ENCODE measurements around the gene CSGALNACT2. TPM values are rescaled to one million over a fixed set of nuclear protein-coding genes. Genes with fewer than 3 reads are reported as not detected.
"Not testable (repeated sequence)": the region's sequence is repeated elsewhere in the genome, so short reads cannot be mapped to it uniquely, and the experiment has no call there.

CSGALNACT2 gene
- total and polyA plus RNA-seq, 7 donors, result 3.2 to 37.1 (median 25.0) TPM

DNA sequence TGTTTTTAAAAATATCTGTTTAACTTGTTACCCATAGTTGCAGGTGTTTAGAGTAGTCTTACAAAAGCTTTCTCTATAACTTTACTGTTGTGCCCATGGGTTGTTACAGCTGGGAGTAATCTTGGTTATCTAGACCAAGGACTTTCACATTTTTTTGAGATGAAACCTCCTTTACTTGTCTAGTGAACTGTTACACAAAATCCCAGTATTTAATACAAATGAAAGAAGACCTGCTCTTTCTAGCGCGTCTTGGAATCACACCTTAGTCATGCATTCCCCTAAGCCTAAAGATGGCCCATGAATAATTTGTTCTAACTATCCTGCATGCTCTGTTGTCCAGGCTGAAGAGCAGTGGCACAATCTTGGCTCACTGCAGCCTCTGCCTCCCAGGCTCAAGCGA, 38.0 kb downstream of the CSGALNACT2 start:
- Histone ChIP-seq H3K4me3 (no peak overlapping the region), H3K36me3 (peaks cover 10 to 68% (median 18%) of the 10 kb centered on the region in 4 donors), H3K27me3 (no peaks in the 10 kb centered on the region), H3K27ac (no peak overlapping the region), H3K4me1 (peaks cover 0 to 20% (median 12%) of the 10 kb centered on the region in 4 donors), H3K9me3 (no peaks in the 10 kb centered on the region)
- TF ChIP-seq EP300 (IDR thresholded peaks at IDR 0.05) (no peak), POLR2AphosphoS5 (IDR thresholded peaks at IDR 0.05) (no peak), CTCF (IDR thresholded peaks at IDR 0.05) (no peak), POLR2A (IDR thresholded peaks at IDR 0.05) (no peak)
- intact Hi-C loops (cut with DNase I), result no loop called here
- DNase-seq, result no peak
- WGBS, 2 donors, result 72 to 92% methylated on average over 3 of the region's 3 CpGs

DNA sequence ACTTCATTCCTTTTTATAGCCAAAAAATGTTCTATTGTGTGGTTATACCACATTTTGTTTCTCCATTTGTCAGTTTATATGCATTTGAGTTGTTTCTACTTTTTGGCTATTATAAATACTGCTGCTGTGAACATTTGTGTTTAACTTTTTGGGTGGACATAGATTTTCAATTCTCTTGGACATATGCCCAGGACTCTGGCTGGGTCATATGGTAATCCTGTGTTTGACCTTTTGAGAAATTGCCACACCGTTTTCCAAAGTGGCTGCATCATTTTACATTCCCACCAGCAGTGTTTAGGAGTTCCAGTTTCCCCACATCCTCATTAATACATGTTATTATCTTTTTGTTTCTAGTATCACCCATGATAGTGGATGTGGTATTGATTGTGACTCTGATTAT, 39.4 kb downstream of the CSGALNACT2 start:
- intact Hi-C loops (cut with DNase I), result no loop called here
- H3K36me3 ChIP-seq, result peaks cover 11 to 73% (median 18%) of the 10 kb centered on the region in 4 donors
- no peaks in the 10 kb centered on the region for H3K27me3 ChIP-seq
- TF ChIP-seq POLR2A (IDR thresholded peaks at IDR 0.05) (no peak), CTCF (IDR thresholded peaks at IDR 0.05) (no peak), EP300 (IDR thresholded peaks at IDR 0.05) (no peak), POLR2AphosphoS5 (IDR thresholded peaks at IDR 0.05) (no peak)
- peaks cover 0 to 7% (median 3%) of the 10 kb centered on the region in 4 donors for H3K4me1 ChIP-seq
- no peak for DNase-seq
- no peak overlapping the region for H3K4me3 ChIP-seq
- WGBS, 2 donors, result 76 to 80% methylated on average over 1 of the region's 1 CpG
- no peaks in the 10 kb centered on the region for H3K9me3 ChIP-seq
- H3K27ac ChIP-seq, result no peak overlapping the region

- Histone ChIP-seq H3K36me3 (peaks cover 7 to 89% (median 25%) of the 10 kb centered on the region in 4 donors), H3K4me3 (no peak overlapping the region), H3K27me3 (no peaks in the 10 kb centered on the region), H3K9me3 (no peaks in the 10 kb centered on the region), H3K4me1 (no peaks in the 10 kb centered on the region), H3K27ac (no peak overlapping the region)
- WGBS, 2 donors, result 93 to 99% methylated on average over 1 of the region's 1 CpG
- DNase-seq, result no peak
- intact Hi-C loops (cut with DNase I), result no loop called here
- TF ChIP-seq POLR2AphosphoS5 (IDR thresholded peaks at IDR 0.05), result no peak
- no peak for TF ChIP-seq POLR2A (IDR thresholded peaks at IDR 0.05)
- TF ChIP-seq EP300 (IDR thresholded peaks at IDR 0.05), result no peak
- TF ChIP-seq CTCF (IDR thresholded peaks at IDR 0.05), result no peak
Observed at GRCh38 chr10:43181146-43181545, 42.9 kb downstream of the CSGALNACT2 start.

- intact Hi-C loops (cut with DNase I), result not testable (repeated sequence)
Observed at GRCh38 chr10:43183764-43184163, 45.5 kb downstream of the CSGALNACT2 start.

DNA sequence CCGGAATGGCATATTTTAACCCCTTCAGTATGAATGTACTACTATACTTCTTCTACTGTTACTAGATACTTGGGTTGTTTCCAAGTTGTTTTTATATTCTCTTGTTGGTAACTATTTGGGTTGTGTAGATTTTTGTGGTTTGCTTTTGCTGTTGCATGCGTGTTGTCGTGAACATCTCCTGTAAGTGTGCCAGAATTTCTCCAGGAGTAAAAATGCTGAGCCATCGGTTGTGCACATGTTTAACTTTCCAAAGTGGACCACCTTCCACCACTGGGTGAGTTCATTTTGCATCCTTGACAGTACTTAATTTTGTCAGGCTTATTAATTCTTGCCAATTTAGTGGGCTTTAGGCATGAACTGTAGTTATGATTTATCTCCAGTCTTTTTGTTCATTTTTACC, 47.9 kb downstream of the CSGALNACT2 start:
- DNase-seq, result no peak
- peaks cover 0 to 13% (median 4%) of the 10 kb centered on the region in 4 donors for H3K4me1 ChIP-seq
- H3K4me3 ChIP-seq, result no peak overlapping the region
- peaks cover 0 to 47% (median 10%) of the 10 kb centered on the region in 4 donors for H3K36me3 ChIP-seq
- no peak for TF ChIP-seq POLR2A (IDR thresholded peaks at IDR 0.05)
- no peaks in the 10 kb centered on the region for H3K9me3 ChIP-seq
- no peak overlapping the region for H3K27ac ChIP-seq
- intact Hi-C loops (cut with DNase I), result no loop called here
- 23 to 70% methylated on average over 4 of the region's 4 CpGs for WGBS, 2 donors
- H3K27me3 ChIP-seq, result no peaks in the 10 kb centered on the region

More at GRCh38 chr10:43183764-43184163, 45.5 kb downstream of the CSGALNACT2 start:
- not testable (repeated sequence) for H3K4me1 ChIP-seq, H3K9me3 ChIP-seq, H3K4me3 ChIP-seq, H3K27ac ChIP-seq, DNase-seq, H3K27me3 ChIP-seq
- 95 to 98% methylated on average over 3 of the region's 3 CpGs for WGBS, 2 donors
- peaks cover 0 to 71% (median 17%) of the 10 kb centered on the region in 4 donors for H3K36me3 ChIP-seq

GRCh38 chr10:43187213-43187612, 49.0 kb downstream of the CSGALNACT2 start:
- Histone ChIP-seq H3K36me3 (peaks cover 0 to 38% (median 9%) of the 10 kb centered on the region in 4 donors), H3K4me1 (peaks cover 0 to 15% (median 9%) of the 10 kb centered on the region in 4 donors), H3K9me3 (no peaks in the 10 kb centered on the region), H3K27ac (no peak overlapping the region), H3K4me3 (no peak overlapping the region), H3K27me3 (no peaks in the 10 kb centered on the region)
- intact Hi-C loops (cut with DNase I), result no loop called here
- TF ChIP-seq POLR2AphosphoS5 (IDR thresholded peaks at IDR 0.05) (no peak), CTCF (IDR thresholded peaks at IDR 0.05) (no peak), EP300 (IDR thresholded peaks at IDR 0.05) (no peak), POLR2A (IDR thresholded peaks at IDR 0.05) (no peak)
- DNase-seq, result no peak
- WGBS, 2 donors, result 56 to 81% methylated on average over 3 of the region's 3 CpGs
